CD4-positive, alpha-beta T cell treated with Interleukin-6 at 100 ng/mL for 8 hours (primary cell): ENCODE measurements around the gene DOK3.

Experiments used
- DNase-seq: peaks from one replicate; pipeline ENCODE4 v3.0.0-alpha.2; 2020; ENCODE audit warnings: mixed read lengths, low spot score

DOK3 gene, protein sequence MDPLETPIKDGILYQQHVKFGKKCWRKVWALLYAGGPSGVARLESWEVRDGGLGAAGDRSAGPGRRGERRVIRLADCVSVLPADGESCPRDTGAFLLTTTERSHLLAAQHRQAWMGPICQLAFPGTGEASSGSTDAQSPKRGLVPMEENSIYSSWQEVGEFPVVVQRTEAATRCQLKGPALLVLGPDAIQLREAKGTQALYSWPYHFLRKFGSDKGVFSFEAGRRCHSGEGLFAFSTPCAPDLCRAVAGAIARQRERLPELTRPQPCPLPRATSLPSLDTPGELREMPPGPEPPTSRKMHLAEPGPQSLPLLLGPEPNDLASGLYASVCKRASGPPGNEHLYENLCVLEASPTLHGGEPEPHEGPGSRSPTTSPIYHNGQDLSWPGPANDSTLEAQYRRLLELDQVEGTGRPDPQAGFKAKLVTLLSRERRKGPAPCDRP

DNA sequence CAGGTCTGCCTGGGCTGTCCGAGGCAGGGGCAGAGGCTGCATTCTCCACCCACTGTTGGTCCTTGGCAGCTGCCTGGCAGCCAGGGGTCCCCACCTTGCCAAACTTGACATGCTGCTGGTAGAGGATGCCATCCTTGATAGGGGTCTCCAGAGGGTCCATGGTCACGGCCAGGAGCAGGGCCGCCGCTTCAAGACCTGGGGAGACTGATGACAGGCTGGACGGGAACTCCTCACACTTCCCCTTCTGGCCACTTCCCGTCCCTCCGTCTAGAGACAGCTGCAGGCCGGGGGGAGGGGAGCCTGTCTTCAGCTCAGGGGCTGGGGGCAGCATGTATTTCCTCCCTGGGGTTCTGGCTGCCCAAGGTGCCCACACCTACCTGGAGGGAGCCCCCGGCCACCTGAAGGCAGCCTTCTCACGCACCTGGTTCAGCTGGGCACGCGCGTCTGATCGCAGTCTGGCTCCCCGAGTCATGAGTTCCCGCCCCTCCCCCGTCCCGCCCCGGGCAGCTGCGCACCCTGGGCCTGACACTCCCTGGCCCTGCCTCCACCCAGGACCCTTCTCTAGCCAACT, at the start of gene DOK3:
Gene DOK3 (minus strand): TSS at position 446 of the 571 bp plus-strand sequence. CDS start 286 bp downstream, at position 160.
- no peak for DNase-seq

DNA sequence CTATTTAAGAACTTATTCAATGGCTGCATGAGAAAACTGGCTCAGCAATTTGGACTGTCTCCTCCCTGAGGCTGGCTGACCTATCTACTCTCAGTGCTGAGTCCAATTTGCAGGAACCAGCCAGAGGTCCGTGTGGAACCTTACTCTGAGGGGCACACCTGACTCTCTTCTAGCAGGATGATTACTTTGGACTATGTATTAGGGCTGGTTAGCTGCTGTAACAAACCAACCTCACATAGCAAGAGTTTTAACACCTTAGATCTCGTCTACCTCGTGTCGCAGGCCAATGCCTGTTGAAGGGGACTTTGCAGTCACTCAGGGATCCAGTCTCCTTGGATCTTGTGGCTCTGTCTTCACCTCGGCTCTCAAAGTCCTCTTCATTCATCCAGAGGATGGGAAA, 48.2 kb upstream of the DOK3 start:
- DNase-seq = no peak

DNA sequence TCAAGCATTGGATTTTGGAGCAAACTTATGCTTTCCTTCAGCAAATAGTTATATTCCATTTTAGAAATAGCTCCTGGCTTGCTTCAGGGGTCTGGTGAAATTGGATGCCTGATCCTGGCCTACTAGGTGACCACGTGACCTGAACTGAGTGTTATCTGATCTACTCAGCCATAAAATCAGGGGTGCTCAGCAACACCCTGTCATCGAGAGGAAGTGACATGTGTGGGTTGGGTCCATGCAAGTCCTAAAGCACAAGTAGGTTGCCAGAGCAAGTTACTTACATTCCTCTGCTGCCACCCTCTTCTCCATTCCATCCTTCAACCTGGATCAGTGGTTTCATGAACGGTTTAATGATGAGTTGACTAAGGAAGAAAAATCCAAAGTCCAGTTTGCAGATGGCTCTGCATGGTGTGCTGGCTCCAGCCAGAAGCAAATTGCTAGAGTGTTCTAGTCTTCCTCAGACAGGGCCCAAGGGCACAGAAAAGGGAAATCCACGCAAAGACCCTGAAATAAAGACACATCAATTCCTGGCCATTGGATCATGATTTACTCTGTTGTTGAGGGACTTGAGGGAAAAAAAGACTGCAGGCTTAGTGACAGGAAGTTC, 47.5 kb upstream of the DOK3 start:
- peak; percentile 24 for DNase-seq

GRCh38 chr5:177555665-177556064, 46.0 kb upstream of the DOK3 start:
- no peak for DNase-seq

- DNase-seq = no peak
These were observed 45.6 kb upstream of the DOK3 start for GRCh38 chr5:177555228-177555627.

- peak; percentile 95 for DNase-seq
These were observed 45.0 kb upstream of the DOK3 start, which contains the start of gene FAM193B for GRCh38 chr5:177554474-177555111. Gene FAM193B, minus strand, starts transcription at chr5:177554563. Its CDS starts 105 bp downstream, at chr5:177554458.

DNA sequence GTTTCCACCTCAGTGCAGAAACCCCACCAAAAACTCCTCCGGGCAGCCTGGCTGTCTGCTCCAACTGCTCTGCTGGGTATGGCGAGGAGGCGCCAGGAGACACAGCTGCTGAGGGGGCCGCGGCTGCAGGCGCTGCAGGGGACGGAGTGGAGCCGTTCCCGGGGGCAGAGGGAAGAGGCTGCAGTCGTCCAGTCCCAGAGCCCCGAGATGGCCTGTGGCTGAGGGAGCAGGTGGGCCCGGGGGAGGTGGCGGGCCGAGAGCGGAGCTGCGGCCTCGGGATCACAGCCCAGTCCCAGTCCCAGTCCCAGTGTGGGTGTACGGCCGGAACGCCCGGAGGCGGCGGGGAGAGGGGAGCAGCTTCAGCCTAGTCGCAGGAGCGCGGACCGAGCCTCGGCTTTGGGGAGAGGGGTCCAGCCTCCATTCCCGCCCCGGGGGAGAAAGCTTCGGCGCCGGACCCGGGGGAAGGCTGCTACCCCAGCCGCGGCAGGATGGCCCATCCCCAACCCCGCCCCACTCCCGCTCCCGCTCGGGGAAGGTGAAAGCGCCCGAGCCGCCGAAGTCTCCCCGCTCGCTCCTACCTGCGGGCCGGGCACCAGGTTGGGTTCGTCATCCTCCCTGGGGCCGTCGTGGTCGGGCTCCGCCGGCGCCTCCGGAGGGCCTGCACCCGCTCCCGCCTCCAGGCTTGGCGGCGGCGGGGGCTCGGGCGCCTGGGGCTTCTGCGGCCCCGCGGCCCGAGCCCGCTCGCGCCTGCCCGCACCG, 44.2 kb upstream of the DOK3 start:
- DNase-seq = no peak

DNA sequence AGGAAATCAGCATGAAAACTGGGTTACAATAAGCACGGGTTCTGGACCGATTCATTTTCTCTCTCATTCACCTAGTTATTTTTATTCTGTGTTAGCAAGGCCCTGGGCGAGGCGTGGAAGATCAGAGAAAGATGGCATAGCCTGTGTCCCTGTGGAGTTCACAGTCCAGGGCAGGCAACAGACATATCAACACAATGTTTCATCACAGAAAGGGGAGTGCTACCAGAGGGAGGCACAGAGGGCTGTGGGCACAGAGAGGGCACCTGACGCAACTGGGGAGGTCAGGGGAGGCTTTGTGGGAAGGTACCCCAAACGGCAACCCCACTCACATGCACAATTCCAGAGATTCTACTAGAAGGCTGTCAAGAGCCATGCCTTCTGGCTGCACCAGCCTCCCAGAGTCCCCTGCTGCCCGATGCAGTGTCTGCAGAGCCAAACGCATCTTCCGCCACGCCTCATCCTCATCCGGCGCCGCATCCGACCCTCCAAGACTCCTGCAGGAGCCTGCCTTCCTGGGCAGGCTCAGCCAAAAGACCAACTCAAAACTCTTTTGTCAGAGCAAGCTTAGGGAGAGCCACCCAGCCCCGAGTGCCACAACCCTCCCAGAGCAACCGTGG, 43.3 kb upstream of the DOK3 start:
- no peak for DNase-seq

DNA sequence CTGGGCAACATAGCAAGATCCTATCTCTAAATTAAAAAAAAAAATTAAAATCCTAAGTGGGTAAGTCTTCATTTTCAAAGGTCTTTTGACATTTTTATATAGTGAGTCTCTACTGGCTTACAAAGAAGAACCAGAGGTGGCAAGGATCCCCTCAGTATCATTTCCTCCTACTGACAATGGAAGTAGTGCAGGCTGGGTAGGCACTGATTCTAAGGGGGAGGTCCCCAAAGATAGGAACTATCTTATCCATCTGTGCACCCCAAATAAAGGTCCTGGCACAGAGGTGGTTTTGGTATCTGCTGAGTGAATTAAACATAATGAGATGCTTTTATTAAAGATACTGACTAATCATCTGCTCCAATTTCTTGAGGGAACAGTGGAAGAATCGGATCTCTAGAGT, 40.5 kb upstream of the DOK3 start:
- no peak for DNase-seq

- DNase-seq = no peak
These were observed 38.9 kb upstream of the DOK3 start for GRCh38 chr5:177548495-177548894.

- DNase-seq = no peak
These were observed 38.1 kb upstream of the DOK3 start for GRCh38 chr5:177547736-177548135.

GRCh38 chr5:177546258-177546741, 36.7 kb upstream of the DOK3 start:
- no peak for DNase-seq

GRCh38 chr5:177545487-177546257, 36.0 kb upstream of the DOK3 start:
- no peak for DNase-seq

DNA sequence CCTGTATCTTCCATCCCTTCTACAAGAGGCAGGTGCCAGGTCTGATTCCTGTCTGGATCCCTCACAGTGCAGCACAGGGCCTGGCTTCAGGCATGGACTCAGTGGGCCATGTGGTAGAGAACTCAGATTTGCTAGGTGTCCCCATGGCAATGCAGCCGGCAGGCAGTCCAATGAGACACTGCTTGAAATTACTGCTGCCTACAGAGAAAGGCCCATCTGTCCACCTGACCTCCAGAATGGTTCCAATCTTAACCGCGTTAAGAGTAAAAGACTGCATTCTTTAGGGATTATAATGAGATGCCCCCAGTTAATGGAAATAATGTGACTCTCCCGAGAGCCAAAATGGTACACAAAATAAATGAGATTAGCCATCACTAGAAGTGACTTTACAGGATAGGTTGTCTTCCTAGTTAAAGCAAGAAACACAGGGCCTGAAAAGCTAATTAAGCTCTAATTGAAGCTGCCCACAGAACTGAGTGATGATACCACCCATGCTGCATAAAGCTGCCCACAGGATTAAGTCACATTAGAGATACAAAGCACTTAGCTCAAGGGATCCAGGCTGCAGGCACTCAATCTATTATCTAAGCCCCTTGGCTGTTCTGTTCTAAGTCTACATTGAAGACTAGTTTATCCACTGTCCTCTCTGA, 33.3 kb upstream of the DOK3 start:
- no peak for DNase-seq

- DNase-seq = no peak
These were observed 30.8 kb upstream of the DOK3 start for GRCh38 chr5:177540438-177540837.

DNA sequence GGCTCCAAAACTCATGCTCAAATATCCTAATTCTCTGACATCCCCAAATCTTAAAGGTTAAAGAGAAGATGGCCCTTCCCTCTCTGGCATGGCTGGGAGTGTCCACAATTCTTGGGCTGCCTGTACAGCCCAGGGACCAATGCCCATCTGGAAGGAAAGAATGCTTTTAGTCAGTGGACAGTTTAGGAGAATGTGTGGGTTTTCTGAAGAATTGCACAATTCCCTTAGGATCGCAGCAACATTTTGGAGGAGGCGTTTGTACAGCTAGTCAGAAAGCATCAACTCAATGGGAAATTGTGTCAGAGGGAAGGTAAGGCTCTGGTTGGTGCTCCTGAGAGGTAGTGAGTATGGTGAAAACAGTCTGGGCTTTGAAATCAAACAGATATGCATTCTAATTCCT, 29.8 kb upstream of the DOK3 start:
- no peak for DNase-seq

GRCh38 chr5:177538876-177539275, 29.2 kb upstream of the DOK3 start:
- no peak for DNase-seq

DNA sequence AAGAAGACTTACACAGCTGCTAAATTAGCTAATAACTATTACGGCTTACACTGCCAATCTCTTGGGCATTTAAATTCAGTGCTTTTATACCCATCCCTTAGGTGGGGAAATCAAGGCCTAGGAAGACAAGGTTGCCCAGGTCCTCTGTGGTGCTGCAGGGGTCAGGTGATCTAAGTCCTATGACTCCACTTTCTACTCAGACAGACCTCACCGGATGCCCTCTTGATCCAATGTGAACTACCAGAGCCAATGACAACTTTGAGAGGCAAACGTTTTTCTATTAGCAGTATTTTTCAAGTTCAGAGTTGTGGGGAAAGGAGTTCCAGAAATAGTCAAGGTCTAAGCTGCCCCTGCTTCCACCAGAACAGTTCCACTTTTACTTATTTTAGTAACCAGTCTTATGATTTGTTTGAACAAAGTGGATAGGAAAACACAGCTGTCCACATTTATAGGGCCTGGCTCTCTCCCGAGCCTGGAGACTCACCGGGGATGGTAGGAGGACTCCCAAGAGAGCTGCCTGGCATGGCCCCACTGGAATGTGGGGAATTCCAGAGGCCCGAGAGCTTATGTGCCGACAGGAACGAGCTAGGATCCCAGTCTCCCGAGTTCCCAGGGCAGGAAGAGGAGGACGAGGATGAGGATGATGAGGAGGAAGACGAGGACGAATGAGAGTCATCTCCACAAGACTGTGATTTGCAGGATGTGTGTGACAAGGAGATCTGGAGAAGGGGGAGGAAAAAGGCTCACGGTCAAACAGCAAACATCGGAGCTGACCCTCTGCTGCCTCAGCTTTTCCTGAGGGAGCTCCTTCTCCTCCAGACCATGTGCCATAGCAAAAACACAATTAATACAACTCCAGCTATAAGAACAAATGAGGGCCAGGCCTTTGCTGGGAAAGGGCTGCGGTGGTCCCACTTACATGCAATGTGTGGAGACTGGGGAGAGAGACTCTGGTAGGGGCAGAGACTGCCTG, 28.0 kb upstream of the DOK3 start:
- no peak for DNase-seq

DNA sequence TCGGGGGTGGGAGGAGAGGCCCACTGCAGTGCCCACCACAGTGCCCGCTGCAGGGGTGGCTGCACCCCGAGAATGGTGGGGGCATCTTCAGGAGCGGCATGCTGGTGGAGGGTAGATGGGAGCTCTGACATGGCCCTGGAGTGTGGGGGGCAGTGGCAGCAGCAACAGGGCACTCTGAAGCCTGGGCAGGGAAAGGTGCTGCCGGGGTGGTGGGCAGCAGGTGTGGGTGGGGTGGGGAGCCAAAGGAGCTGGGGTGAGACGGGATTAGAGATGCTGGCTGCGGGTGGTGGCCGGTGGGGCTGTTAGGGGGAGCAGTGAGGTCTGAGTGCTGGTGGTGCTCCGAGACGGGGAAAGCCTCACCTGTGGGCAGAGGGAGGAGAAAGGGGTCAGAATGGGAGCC, 26.8 kb upstream of the DOK3 start:
- DNase-seq = no peak
